ENCODE results near the gene SMOC1.

DNA sequence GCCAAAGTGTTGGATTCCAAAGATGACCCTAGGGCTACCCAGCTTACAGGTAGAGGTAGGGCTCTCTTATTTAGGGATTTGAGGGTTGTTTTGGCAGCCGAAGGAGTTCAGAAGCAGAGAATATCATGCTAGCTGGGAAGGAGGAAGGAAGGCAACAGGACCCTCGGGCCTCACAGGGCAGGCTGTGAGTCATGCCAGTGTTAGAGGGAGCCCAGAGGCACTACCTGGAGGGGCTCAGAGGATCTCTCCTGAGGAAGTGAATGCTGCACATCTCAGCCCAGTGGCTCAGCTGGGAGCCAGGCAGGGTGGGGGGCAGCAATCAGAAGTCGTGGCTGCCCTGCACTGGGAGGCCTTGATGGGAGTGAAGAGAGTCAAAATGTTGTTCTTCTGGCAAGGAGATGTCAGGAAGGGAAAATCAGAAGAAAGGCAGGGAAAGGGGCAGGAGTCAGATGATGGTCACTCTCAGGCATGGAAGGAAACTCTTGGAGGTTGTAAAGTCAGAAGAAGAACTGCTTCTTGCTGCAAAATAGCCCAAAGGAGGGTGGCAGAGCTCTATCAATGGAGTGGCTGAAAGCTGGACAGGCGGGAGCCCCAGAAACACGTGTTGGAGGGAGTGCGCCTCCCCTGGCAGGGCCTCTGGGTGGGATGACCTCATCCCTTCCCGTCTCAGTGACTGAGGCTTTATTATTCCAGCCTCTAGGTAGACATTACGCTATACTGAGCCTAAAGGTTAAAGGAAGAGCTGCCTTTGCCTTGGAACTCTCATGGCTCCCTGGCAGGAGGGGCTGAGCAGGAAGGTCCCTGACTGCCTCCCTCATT is 141.3 kb downstream of the SMOC1 start:
- TF ChIP-seq SIN3A (IDR thresholded peaks at IDR 0.05; ENCODE audit: borderline replicate concordance, insufficient read depth, low read length) (no peak), TAF1 (IDR thresholded peaks at IDR 0.05; ENCODE audit: borderline replicate concordance, insufficient read depth, low read length) (no peak)

Measured in PFSK-1 (cell line).